K562 treated with DMSO at 1 percent for 48 hours (cell line): ENCODE results near the gene COL5A1. TPM values are rescaled to one million over a fixed set of nuclear protein-coding genes. Genes with fewer than 3 reads are reported as not detected.

Experiments
- total RNA-seq: library from RNA; unstranded; fragments of 300-600 nt; gene quantifications from 2 replicates; pipeline ENCODE4 v1.2.3, GENCODE V29; 2022; ENCODE audit warnings: low replicate concordance; ENCODE audit errors: extremely low read depth

The COL5A1 gene
- not detected in 2 replicates for total RNA-seq

DNA sequence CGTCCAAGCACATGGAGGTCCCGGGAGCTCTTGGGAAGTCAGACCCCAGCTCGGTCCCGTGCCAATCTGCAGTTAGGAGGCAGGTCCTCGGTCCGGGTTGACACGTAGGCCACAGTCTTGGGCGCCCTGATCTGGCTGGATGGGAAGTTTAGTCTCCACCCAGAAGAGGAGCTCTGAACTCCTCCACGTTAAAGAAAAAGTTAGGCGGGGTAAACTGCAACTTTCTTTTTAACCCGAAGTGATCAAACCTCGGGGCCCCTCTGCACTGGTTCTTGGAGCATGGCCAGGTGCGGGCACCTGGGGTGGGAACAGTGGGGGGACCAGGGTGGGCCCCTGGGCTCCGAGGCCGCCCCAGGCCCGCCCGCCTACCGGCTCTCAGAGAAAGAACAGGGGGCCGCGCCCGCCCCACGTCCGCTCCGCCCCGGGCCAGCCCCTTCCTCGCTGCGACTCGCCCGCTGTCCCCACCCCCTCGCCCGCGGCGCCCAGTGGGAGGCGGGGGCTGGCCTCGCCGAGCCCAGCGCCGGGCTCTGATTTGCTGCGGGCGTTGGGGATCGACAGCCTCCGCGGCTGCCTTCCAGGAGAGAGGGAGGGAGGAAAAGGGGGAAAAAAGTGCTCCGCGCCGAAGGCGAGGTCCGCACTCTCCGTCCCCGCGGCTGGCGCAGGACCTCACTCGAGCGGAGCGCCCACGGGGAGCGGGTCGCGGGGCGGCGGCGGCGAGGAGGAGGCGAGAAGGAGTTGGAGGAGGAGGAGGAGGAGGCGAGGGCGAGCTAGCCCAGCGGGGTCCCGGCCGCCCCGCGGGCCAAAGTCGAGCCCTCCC, at the start of gene COL5A1:
Gene COL5A1, plus strand, starts transcription at position 631 of the 817 bp plus-strand sequence. CDS start 385 bp downstream, outside the sequence.

DNA sequence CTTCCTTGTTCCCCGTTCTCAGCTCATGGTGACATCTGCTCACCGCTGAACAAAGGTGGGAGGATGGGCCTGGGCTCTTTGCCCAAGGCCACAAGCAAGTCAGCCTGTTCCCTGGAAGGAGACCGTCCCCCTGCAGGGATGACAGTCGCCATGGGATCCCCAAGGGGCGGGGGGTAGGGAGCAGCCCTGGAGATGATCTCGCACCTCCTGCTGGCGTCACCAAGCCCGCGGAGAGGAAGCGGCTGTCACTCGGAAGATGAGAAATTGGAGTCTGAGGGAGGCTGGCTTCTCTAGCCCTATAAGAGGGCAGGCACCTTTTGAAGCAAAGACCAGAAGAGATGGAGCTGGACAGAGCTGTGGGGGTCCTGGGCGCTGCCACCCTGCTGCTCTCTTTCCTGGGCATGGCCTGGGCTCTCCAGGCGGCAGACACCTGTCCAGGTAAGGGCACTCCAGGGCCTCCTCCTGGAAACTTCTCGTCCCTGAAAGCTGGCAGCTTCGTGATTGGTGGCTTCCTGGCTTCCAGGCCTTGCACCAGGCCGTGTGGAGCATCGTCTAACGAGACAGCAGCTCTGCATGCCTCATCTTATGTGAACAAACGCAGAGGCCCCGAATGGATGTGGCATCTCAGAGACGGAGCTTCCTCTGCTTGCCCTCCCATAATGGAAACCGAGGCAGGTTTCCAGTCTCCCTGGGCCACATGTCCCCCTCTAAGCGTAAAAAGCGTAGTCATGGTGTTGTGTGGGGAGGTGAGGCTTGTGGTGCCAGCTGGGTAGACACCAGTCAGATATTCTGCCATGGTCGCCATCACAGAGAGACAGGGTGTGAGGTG, 239.1 kb downstream of the COL5A1 start, which contains the start of gene FCN2:
Gene FCN2, plus strand, starts transcription at position 327 of the 829 bp plus-strand sequence. Its CDS starts 12 bp downstream, at position 339.

Other genes starting within 250 kb of the COL5A1 start
- gene FCN2, start 239.0 kb downstream of the COL5A1 start, total RNA-seq = not detected in 2 replicates